ENCODE data around the gene RNF212. TPM values are rescaled to one million over a fixed set of nuclear protein-coding genes. Genes with fewer than 3 reads are reported as not detected.

RNF212 gene
- total and polyA plus RNA-seq, 10 of the 15 experiments (the other 5 are each of a cell fraction or from before 2014, with no cell fraction given) = not detected

DNA sequence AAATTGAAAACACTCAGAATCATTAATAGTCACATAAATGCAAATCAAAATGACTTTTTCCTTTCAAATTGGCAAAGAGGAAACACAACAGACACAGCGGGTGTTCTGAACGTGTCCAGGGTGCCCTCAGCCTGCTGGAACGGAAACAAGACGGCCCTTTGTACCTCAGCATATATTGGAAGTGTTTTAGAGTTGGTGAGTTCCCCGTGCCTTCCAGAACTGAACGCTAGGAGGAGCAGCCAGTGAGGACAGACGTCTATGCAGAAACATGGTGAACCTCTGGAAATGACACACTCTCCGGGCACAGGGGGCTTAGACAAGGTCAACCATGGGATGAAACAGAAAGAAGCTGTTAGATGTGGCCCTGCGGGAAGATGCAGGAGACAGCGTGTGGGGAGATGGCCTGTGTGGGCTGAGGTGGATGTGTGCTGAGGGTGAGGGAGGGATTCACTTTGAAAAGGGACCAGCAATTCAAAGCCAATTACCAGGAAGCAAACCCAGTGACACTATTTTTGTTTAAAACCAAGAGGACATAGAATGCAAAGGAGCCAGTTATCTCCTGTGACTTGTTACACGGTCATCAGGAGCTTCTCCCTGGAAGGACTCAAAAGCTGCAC is 40.4 kb downstream of the RNF212 start (continued):
- TF ChIP-seq ASH2L (IDR thresholded peaks at IDR 0.05; ENCODE audit: borderline replicate concordance, low read depth) = no peak
- TF ChIP-seq, protein P1, sequence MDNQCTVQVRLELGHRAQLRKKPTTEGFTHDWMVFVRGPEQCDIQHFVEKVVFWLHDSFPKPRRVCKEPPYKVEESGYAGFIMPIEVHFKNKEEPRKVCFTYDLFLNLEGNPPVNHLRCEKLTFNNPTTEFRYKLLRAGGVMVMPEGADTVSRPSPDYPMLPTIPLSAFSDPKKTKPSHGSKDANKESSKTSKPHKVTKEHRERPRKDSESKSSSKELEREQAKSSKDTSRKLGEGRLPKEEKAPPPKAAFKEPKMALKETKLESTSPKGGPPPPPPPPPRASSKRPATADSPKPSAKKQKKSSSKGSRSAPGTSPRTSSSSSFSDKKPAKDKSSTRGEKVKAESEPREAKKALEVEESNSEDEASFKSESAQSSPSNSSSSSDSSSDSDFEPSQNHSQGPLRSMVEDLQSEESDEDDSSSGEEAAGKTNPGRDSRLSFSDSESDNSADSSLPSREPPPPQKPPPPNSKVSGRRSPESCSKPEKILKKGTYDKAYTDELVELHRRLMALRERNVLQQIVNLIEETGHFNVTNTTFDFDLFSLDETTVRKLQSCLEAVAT (IDR thresholded peaks at IDR 0.05) = no peak
- no peak for TF ChIP-seq BACH1 (IDR thresholded peaks at IDR 0.05; ENCODE audit: borderline replicate concordance)
- no peak for TF ChIP-seq FOS (IDR thresholded peaks at IDR 0.05; ENCODE audit: borderline replicate concordance, extremely low read depth, insufficient read length)

DNA sequence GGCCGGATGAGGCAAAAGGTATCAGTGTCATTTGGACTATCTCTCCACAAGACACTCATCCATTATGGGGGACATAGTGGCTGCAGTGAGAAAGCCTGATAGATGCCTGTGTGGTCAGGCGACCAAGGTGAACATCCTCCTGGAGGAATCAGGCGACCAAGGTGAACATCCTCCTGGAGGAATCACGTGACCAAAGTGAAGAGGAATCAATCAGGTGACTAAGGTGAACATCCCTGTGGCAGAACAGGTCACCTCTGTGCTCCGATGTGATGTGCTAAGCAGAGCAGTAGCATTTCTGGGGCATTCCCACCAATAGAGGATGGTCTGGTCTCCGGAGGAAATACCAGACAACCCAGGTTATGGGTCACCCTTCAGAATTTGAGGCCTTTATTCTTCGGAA is 44.0 kb downstream of the RNF212 start:
- H4K20me1 ChIP-seq (ENCODE audit: control insufficient read depth, insufficient read depth) = no peaks in the 10 kb centered on the region
- no peak overlapping the region for H3K27ac ChIP-seq (ENCODE audit: control insufficient read depth, insufficient read depth)
- H3K4me2 ChIP-seq (ENCODE audit: control insufficient read depth, insufficient read depth) = no peak overlapping the region
- no peak overlapping the region for H3K4me3 ChIP-seq
- no peaks in the 10 kb centered on the region for H3K4me1 ChIP-seq (ENCODE audit: control insufficient read depth, insufficient read depth, low read length)
- H3K27me3 ChIP-seq (replicated peaks in 1 of 2; ENCODE audit: control insufficient read depth in 2 of 2, insufficient read depth in 2 of 2, low read length in 1 of 2) = no peaks in the 10 kb centered on the region; a peak in 1 of 4 replicates
- TF ChIP-seq, protein P2, sequence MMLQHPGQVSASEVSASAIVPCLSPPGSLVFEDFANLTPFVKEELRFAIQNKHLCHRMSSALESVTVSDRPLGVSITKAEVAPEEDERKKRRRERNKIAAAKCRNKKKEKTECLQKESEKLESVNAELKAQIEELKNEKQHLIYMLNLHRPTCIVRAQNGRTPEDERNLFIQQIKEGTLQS (IDR thresholded peaks at IDR 0.05; ENCODE audit: borderline replicate concordance, extremely low read depth, low read depth, low read length) = no peak
- TF ChIP-seq SIX5 (IDR thresholded peaks at IDR 0.05; ENCODE audit: low read depth, low read length, severe bottlenecking) = no peak
- no peak for TF ChIP-seq SUPT20H (IDR thresholded peaks at IDR 0.05; ENCODE audit: borderline replicate concordance, control insufficient read depth, low read depth, low read length)
- TF ChIP-seq RFX5 (IDR thresholded peaks at IDR 0.05; ENCODE audit: low read depth, low read length) = no peak
- no peak for TF ChIP-seq RUNX3 (IDR thresholded peaks at IDR 0.05; ENCODE audit: low read length)
- TF ChIP-seq HDAC6 (IDR thresholded peaks at IDR 0.05; ENCODE audit: unreplicated experiment) = no peak
- TF ChIP-seq, protein P3, sequence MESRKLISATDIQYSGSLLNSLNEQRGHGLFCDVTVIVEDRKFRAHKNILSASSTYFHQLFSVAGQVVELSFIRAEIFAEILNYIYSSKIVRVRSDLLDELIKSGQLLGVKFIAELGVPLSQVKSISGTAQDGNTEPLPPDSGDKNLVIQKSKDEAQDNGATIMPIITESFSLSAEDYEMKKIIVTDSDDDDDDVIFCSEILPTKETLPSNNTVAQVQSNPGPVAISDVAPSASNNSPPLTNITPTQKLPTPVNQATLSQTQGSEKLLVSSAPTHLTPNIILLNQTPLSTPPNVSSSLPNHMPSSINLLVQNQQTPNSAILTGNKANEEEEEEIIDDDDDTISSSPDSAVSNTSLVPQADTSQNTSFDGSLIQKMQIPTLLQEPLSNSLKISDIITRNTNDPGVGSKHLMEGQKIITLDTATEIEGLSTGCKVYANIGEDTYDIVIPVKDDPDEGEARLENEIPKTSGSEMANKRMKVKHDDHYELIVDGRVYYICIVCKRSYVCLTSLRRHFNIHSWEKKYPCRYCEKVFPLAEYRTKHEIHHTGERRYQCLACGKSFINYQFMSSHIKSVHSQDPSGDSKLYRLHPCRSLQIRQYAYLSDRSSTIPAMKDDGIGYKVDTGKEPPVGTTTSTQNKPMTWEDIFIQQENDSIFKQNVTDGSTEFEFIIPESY (IDR thresholded peaks at IDR 0.05) = no peak
- no peak for TF ChIP-seq ESRRA (IDR thresholded peaks at IDR 0.05; ENCODE audit: low read length)
- TF ChIP-seq POLR2AphosphoS5 (IDR thresholded peaks at IDR 0.05; ENCODE audit: low read length) = no peak
- TF ChIP-seq ZNF384 (IDR thresholded peaks at IDR 0.05; ENCODE audit: borderline replicate concordance, low read depth, low read length) = no peak
- TF ChIP-seq IKZF1 (conservative IDR thresholded peaks at IDR 0.05) = no peak
- TF ChIP-seq RCOR1 (conservative IDR thresholded peaks at IDR 0.05; ENCODE audit: low read depth, low read length) = no peak
- no peak for TF ChIP-seq ZNF274 (IDR thresholded peaks at IDR 0.05; ENCODE audit: insufficient read depth, insufficient read length)
- no peak for TF ChIP-seq SMC3 (IDR thresholded peaks at IDR 0.05; ENCODE audit: borderline replicate concordance, low read length)
- no peak for TF ChIP-seq STAT3 (IDR thresholded peaks at IDR 0.05; ENCODE audit: low read depth, low read length)
- no peak for TF ChIP-seq FOXK2 (IDR thresholded peaks at IDR 0.05)
- intact Hi-C loops (cut with micrococcal nuclease; ENCODE audit: unreplicated experiment) = no loop called here
- H2AFZ ChIP-seq (ENCODE audit: control insufficient read depth, low read depth, low read length) = no peak overlapping the region
- H3K9me3 ChIP-seq (replicated peaks; ENCODE audit: control insufficient read depth, insufficient read depth, low read length) = no peaks in the 10 kb centered on the region
- H3K36me3 ChIP-seq (ENCODE audit: control insufficient read depth in 2 of 2, insufficient read depth in 2 of 2, low read length in 1 of 2) = no peaks in the 10 kb centered on the region
- in situ Hi-C loops (cut with MboI) = no loop called here
- WGBS (ENCODE audit: insufficient coverage, insufficient replicate concordance, low lambda C conversion rate, missing lambda C conversion rate) = 45% methylated on average over 7 of the region's 7 CpGs
- CTCF ChIA-PET = no interaction called here
- POLR2A ChIA-PET = no interaction called here
- H3K79me2 ChIP-seq (ENCODE audit: control insufficient read depth, insufficient read depth, low read length) = no peaks in the 10 kb centered on the region
- ATAC-seq = no peak
- H3K9ac ChIP-seq (ENCODE audit: control insufficient read depth, insufficient read depth, low read length) = no peak overlapping the region
- no TSS peak for BruUV-seq (replicated peaks)
- RAD21 ChIA-PET (ENCODE audit: unreplicated experiment) = no interaction called here
- no peak for FAIRE-seq
- no peak for DNase-seq (ENCODE audit: low read depth, low spot score)
- SMC1A ChIA-PET (ENCODE audit: uncharacterized antibody, unreplicated experiment) = no interaction called here

Measured in GM12878 (cell line).